ENCODE measurements around the gene OR2V2. TPM values are rescaled to one million over a fixed set of nuclear protein-coding genes. Genes with fewer than 3 reads are reported as not detected.
"Not testable (repeated sequence)": the region's sequence is repeated elsewhere in the genome, so short reads cannot be mapped to it uniquely, and the experiment has no call there.

The OR2V2 gene
- total RNA-seq, 1 donor from 2014 or later, result not detected

DNA sequence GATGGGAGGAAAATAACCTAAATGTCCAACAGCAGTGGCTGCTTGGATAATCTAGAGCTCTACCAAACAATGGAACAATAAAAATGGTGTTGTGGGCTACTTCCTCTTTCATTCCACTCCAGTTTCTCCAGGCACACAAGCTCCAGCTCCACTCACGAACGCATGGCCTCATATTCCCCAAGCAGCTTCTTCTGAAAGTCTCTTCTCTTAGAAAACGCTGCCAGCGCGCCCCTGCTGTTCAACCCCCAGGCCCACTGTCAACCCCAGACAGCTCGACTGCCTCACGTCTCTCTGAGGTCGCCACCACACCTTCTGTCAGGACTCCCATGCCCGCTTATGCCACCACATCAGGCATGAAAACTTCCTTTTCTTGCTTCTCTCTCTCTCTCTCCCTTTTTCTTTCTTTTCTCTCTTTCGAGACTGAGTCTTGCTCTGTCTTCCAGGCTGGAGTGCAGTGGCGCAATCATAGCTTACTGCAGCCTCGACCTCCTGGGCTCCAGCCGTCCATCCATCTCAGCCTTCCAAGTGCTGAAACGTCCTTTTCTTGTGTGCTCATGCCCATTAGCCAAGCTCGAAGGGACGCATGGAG is 16.2 kb downstream of the OR2V2 start:
- H3K9me3 ChIP-seq, result no peaks in the 10 kb centered on the region
- H3K27me3 ChIP-seq, result peaks cover 42% of the 10 kb centered on the region
- no peak overlapping the region for H3K27ac ChIP-seq
- H3K36me3 ChIP-seq, result no peaks in the 10 kb centered on the region
- ATAC-seq (no peak), DNase-seq (no peak)
- H3K4me3 ChIP-seq, result no peak overlapping the region
- no peaks in the 10 kb centered on the region for H3K4me1 ChIP-seq
- intact Hi-C loops (cut with DNase I), result no loop called here
- no peak for TF ChIP-seq CTCF (IDR thresholded peaks at IDR 0.05)

GRCh38 chr5:181164076-181164952 is 16.9 kb downstream of the OR2V2 start:
- Histone ChIP-seq H3K27me3 (peaks cover 50% of the 10 kb centered on the region), H3K9me3 (no peaks in the 10 kb centered on the region), H3K27ac (no peak overlapping the region), H3K36me3 (no peaks in the 10 kb centered on the region), H3K4me3 (no peak overlapping the region), H3K4me1 (no peaks in the 10 kb centered on the region)
- ATAC-seq (no peak), DNase-seq (no peak)
- intact Hi-C loops (cut with DNase I), result no loop called here
- no peak for TF ChIP-seq CTCF (IDR thresholded peaks at IDR 0.05)

GRCh38 chr5:181166812-181167733 is 19.7 kb downstream of the OR2V2 start:
- Histone ChIP-seq H3K4me3 (no peak overlapping the region), H3K36me3 (no peaks in the 10 kb centered on the region), H3K9me3 (no peaks in the 10 kb centered on the region), H3K4me1 (peaks cover 5% of the 10 kb centered on the region), H3K27me3 (peaks cover 77% of the 10 kb centered on the region), H3K27ac (no peak overlapping the region)
- DNase-seq (no peak), ATAC-seq (no peak)
- no peak for TF ChIP-seq CTCF (IDR thresholded peaks at IDR 0.05)
- intact Hi-C loops (cut with DNase I), result no loop called here

DNA sequence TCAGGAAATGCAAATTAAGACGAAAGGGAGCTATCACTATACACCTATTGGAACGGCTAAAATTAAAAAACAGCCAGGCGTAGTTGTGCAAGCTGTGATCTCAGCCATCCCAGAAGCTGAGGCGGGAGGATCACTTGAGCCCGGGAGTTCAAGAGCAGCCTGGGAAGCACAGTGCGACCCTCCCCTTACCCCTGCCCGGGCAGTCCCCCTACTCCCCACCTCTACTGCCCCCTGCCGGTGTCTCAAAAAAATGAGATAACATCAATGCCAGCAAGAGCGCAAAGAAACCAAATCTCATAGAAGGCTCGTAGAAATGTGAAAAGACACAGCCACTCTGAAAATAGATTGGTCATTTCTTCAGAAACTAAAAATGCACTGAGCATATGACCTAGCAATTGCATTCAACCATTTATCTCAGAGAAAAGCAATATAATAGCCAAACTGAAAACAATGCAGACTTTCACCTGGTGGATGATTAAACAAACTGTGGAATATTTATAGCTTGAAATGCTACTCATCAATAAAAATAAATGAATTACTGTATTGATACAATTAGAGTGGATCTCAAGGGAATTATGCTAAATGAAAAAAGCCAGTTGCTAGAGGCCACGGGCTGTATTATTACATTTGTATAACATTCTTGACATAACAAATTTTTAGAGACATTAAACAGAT is 20.6 kb downstream of the OR2V2 start:
- Histone ChIP-seq H3K4me3 (no peak overlapping the region), H3K36me3 (no peaks in the 10 kb centered on the region), H3K27ac (no peak overlapping the region), H3K9me3 (no peaks in the 10 kb centered on the region), H3K4me1 (peaks cover 5% of the 10 kb centered on the region), H3K27me3 (peaks cover 85% of the 10 kb centered on the region)
- peak; percentile 39 for TF ChIP-seq CTCF (IDR thresholded peaks at IDR 0.05)
- intact Hi-C loops (cut with DNase I), result no loop called here
- DNase-seq (no peak), ATAC-seq (peak; percentile 50)

DNA sequence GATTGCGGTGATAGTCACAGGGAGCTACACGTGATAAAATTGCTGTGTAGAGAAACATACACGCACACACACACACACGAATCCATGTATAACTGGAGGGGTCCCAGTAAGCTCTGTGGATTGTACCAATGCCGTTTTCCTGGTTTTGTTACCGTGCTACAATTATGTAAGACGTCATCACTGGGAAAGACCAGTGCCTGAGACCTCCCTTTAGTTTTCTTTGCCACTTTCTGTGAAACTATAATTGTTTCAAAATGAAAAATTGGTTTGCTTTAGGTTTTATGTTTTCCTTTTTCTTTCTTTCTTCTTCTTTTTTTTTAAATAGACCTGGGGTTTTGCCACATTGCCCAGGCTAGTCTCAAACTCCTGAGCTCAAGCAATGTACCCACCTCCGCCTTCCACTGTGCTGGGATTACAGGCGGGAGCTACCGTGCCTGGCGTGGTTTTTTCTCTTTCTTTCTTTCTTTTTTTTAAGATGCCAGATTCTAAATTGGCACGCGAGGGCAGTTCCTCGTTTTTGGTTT is 21.3 kb downstream of the OR2V2 start:
- Histone ChIP-seq H3K27ac (no peak overlapping the region), H3K27me3 (peaks cover 90% of the 10 kb centered on the region), H3K4me3 (no peak overlapping the region), H3K9me3 (no peaks in the 10 kb centered on the region), H3K4me1 (peaks cover 9% of the 10 kb centered on the region), H3K36me3 (no peaks in the 10 kb centered on the region)
- ATAC-seq, result no peak
- TF ChIP-seq CTCF (IDR thresholded peaks at IDR 0.05), result no peak
- intact Hi-C loops (cut with DNase I), result no loop called here
- DNase-seq, result no peak

- ATAC-seq, result peak; percentile 51
- peaks cover 94% of the 10 kb centered on the region for H3K27me3 ChIP-seq
Observed at GRCh38 chr5:181169459-181170236, 22.3 kb downstream of the OR2V2 start.

More at GRCh38 chr5:181169459-181170236, 22.3 kb downstream of the OR2V2 start:
- DNase-seq; intact Hi-C loops (cut with DNase I); H3K9me3 ChIP-seq; H3K36me3 ChIP-seq; H3K4me3 ChIP-seq; H3K27ac ChIP-seq: not testable (repeated sequence)
- peaks cover 10% of the 10 kb centered on the region for H3K4me1 ChIP-seq
